Fibroblast of skin of back (primary cell): ENCODE results near the gene ZBTB5. TPM values are rescaled to one million over a fixed set of nuclear protein-coding genes. Genes with fewer than 3 reads are reported as not detected.
A peak's percentile ranks its signal among the peaks of the same experiment; 100 is the strongest.
"Not testable (repeated sequence)": the region's sequence is repeated elsewhere in the genome, so short reads cannot be mapped to it uniquely, and the experiment has no call there.

Experiments
- DNase-seq: peaks from one replicate; pipeline ENCODE4 v3.0.0-alpha.2; 2013
- polyA plus RNA-seq, 2 experiments: library from polyadenylated mRNA; unstranded; fragments of 120-200 nt; gene quantifications; one replicate each; pipeline ENCODE4 v1.2.1, GENCODE V29; 2013; ENCODE audit not compliant: insufficient read length in 2 of 2

Gene ZBTB5
- 9.2 TPM for polyA plus RNA-seq (2013, experiment 1 of 2; ENCODE audit: insufficient read length)
- polyA plus RNA-seq (2013, experiment 2 of 2; ENCODE audit: insufficient read length), result 8.8 TPM

- DNase-seq, result peak; percentile 100
Measured at GRCh38 chr9:37465249-37466036, at the start of gene ZBTB5. Gene ZBTB5, minus strand, starts transcription at chr9:37465450. Its CDS starts 22,899 bp downstream, at chr9:37442551.

- DNase-seq, result no peak
Measured at GRCh38 chr9:37514999-37515398, 49.7 kb upstream of the ZBTB5 start.

- not testable (repeated sequence) for DNase-seq
Measured at GRCh38 chr9:37514415-37514814, 49.2 kb upstream of the ZBTB5 start.

GRCh38 chr9:37512437-37512836 lies 47.2 kb upstream of the ZBTB5 start:
- no peak for DNase-seq

GRCh38 chr9:37511016-37512010 lies 46.1 kb upstream of the ZBTB5 start:
- no peak for DNase-seq

- not testable (repeated sequence) for DNase-seq
Measured at GRCh38 chr9:37510053-37510452, 44.8 kb upstream of the ZBTB5 start.

GRCh38 chr9:37509536-37509935 lies 44.3 kb upstream of the ZBTB5 start:
- no peak for DNase-seq

- DNase-seq, result no peak
Measured at GRCh38 chr9:37508834-37509206, 43.6 kb upstream of the ZBTB5 start.

GRCh38 chr9:37508135-37508833 lies 43.0 kb upstream of the ZBTB5 start:
- DNase-seq, result no peak

- DNase-seq, result no peak
Measured at GRCh38 chr9:37507566-37508134, 42.4 kb upstream of the ZBTB5 start.

GRCh38 chr9:37504605-37505004 lies 39.4 kb upstream of the ZBTB5 start:
- DNase-seq, result no peak

GRCh38 chr9:37503736-37504135 lies 38.5 kb upstream of the ZBTB5 start:
- DNase-seq, result no peak

GRCh38 chr9:37501957-37502596 lies 36.8 kb upstream of the ZBTB5 start:
- DNase-seq, result no peak

- DNase-seq, result no peak
Measured at GRCh38 chr9:37499297-37499696, 34.0 kb upstream of the ZBTB5 start.

- no peak for DNase-seq
Measured at GRCh38 chr9:37498457-37498856, 33.2 kb upstream of the ZBTB5 start.

- DNase-seq, result no peak
Measured at GRCh38 chr9:37497320-37497719, 32.1 kb upstream of the ZBTB5 start.

- no peak for DNase-seq
Measured at GRCh38 chr9:37496020-37496419, 30.8 kb upstream of the ZBTB5 start.

GRCh38 chr9:37495571-37495970 lies 30.3 kb upstream of the ZBTB5 start:
- DNase-seq, result no peak

GRCh38 chr9:37491939-37492338 lies 26.7 kb upstream of the ZBTB5 start:
- DNase-seq, result no peak

- peak; percentile 82 for DNase-seq
Measured at GRCh38 chr9:37486616-37487548, 21.6 kb upstream of the ZBTB5 start.

GRCh38 chr9:37486256-37486615 lies 21.0 kb upstream of the ZBTB5 start:
- no peak for DNase-seq
